ENCODE data around the gene C11orf71.

C11orf71 gene

DNA sequence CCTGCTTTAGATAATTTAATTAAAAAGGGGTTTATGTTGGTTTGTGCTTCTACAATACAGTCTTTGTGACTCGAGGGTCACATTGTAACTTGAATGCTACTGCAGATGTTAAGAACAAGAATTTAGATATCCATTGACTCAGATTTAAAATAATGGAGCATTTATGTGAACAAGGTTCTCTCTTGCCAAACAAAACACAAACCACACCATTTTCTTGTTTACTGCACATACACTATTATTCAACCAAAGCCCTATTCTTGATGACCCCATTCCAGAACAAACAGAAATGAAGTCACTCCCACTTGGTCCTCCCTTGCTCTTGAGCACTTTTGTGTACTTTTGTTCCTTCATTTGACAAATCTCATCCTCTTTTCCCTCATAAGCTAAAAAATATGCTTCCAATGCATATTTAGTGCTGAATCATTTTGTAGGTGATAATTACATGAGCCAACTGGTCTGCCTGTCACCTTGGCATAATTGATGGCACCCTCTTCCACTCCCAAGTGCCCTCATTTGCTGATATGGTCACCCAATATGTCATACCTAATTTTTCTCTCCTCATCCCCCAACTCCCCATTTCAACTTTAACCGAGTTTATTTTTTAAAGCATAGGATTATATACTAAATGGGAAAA lies 2.8 kb downstream of the C11orf71 start:
- no peaks in the 10 kb centered on the region for H3K9me3 ChIP-seq (replicated peaks; ENCODE audit: low read length)

GRCh38 chr11:114396916-114397315 lies 3.4 kb downstream of the C11orf71 start:
- Histone ChIP-seq H3K9ac (ENCODE audit: low read depth, low read length) (no peak overlapping the region), H3K4me3 (ENCODE audit: low read length) (no peak overlapping the region), H3K9me3 (replicated peaks; ENCODE audit: low read length) (no peaks in the 10 kb centered on the region), H3K4me1 (ENCODE audit: control insufficient read depth, insufficient read depth, low read length) (peaks cover 23% of the 10 kb centered on the region), H3K4me2 (ENCODE audit: low read length) (no peak overlapping the region), H3K27me3 (ENCODE audit: control insufficient read depth, insufficient read depth, low read length) (no peaks in the 10 kb centered on the region), H3K36me3 (ENCODE audit: insufficient read depth, low read length) (no peaks in the 10 kb centered on the region)

More for the DNA sequence above, 2.8 kb downstream of the C11orf71 start:
- H3K4me2 ChIP-seq (ENCODE audit: low read length), result no peak overlapping the region
- peaks cover 23% of the 10 kb centered on the region for H3K4me1 ChIP-seq (ENCODE audit: control insufficient read depth, insufficient read depth, low read length)
- no peak overlapping the region for H3K4me3 ChIP-seq (ENCODE audit: low read length)
- H3K36me3 ChIP-seq (ENCODE audit: insufficient read depth, low read length), result no peaks in the 10 kb centered on the region
- no peak overlapping the region for H3K9ac ChIP-seq (ENCODE audit: low read depth, low read length)
- H3K27me3 ChIP-seq (ENCODE audit: control insufficient read depth, insufficient read depth, low read length), result no peaks in the 10 kb centered on the region

- Histone ChIP-seq H3K27me3 (ENCODE audit: control insufficient read depth, insufficient read depth, low read length) (no peaks in the 10 kb centered on the region), H3K4me3 (ENCODE audit: low read length) (no peak overlapping the region), H3K4me2 (ENCODE audit: low read length) (no peak overlapping the region), H3K9me3 (replicated peaks; ENCODE audit: low read length) (no peaks in the 10 kb centered on the region), H3K9ac (ENCODE audit: low read depth, low read length) (no peak overlapping the region), H3K4me1 (ENCODE audit: control insufficient read depth, insufficient read depth, low read length) (peaks cover 23% of the 10 kb centered on the region), H3K36me3 (ENCODE audit: insufficient read depth, low read length) (no peaks in the 10 kb centered on the region)
Measured at GRCh38 chr11:114395736-114396135, 4.6 kb downstream of the C11orf71 start.

DNA sequence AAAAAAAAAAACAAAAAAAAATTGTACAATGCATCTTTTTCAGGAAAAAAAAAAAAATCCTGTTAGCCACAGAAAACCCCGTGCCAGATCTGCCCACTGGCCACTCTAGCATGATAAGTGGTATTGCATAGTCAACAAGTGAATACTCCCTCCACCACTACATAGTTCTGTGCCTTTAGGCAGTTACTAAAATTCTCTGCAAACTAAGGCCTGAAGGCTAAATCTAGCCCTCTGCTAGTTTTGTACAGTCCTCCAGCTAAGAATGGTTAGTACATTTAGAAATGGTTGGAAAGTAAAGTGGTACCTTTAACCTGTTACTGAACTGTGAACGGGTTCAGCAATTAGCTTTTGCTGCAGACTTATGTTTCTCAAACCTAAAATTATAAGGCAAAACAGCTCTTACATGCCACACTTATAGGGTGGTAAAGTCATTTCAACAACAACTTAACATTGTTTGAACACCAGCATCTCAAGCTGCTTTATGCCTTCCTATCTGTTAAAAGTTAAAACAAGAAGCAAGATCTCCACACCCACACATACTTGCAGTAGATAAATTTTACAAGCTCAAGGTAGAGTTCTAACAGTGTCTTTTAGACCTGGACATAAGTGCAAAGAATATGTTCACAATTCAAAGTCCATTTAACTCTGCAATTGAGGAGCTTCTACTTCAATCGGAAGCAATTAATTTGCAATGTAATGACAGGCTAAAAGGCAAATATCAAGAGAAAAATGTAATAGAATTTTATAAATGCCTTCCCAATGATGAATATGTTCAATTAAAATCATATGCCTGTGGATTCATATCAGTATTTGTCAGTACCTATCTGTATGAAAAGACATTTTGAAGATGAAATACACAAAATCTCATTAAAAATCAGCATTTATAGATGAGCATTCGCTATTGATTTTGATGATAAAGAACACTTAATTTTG lies 7.3 kb downstream of the C11orf71 start:
- Histone ChIP-seq H3K36me3 (ENCODE audit: insufficient read depth, low read length) (no peaks in the 10 kb centered on the region), H3K4me2 (ENCODE audit: low read length) (no peak overlapping the region)

GRCh38 chr11:114386545-114386944 lies 13.8 kb downstream of the C11orf71 start:
- Histone ChIP-seq H3K4me3 (ENCODE audit: low read length) (no peak overlapping the region), H3K9me3 (replicated peaks; ENCODE audit: low read length) (no peaks in the 10 kb centered on the region), H3K27me3 (ENCODE audit: control insufficient read depth, insufficient read depth, low read length) (no peaks in the 10 kb centered on the region), H3K4me2 (ENCODE audit: low read length) (no peak overlapping the region), H3K4me1 (ENCODE audit: control insufficient read depth, insufficient read depth, low read length) (no peaks in the 10 kb centered on the region), H3K36me3 (ENCODE audit: insufficient read depth, low read length) (no peaks in the 10 kb centered on the region), H3K9ac (ENCODE audit: low read depth, low read length) (no peak overlapping the region)

More for the DNA sequence above, 7.3 kb downstream of the C11orf71 start:
- no peaks in the 10 kb centered on the region for H3K9me3 ChIP-seq (replicated peaks; ENCODE audit: low read length)
- no peak overlapping the region for H3K9ac ChIP-seq (ENCODE audit: low read depth, low read length)
- no peak overlapping the region for H3K4me3 ChIP-seq (ENCODE audit: low read length)
- no peaks in the 10 kb centered on the region for H3K27me3 ChIP-seq (ENCODE audit: control insufficient read depth, insufficient read depth, low read length)
- peaks cover 7% of the 10 kb centered on the region for H3K4me1 ChIP-seq (ENCODE audit: control insufficient read depth, insufficient read depth, low read length)

DNA sequence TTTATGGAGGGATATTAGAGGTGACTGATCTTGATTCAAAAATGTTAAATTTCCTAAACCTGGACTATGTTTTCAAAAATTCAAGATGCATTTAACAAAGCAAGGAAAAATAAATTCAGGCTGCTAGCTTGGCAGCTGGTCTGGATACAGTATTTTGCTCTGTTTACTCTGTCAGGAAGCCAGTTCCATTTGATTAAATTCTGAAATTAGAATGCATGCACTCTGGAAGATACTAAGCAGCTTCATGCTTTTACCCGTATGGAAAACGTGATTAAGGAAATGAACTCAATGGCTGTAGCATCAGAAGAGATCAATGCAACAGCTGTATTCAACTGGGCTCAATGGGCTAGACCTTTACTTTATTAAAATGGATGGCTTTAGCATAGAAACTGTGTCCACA lies 14.2 kb downstream of the C11orf71 start:
- H3K4me3 ChIP-seq (ENCODE audit: low read length), result no peak overlapping the region
- no peaks in the 10 kb centered on the region for H3K27me3 ChIP-seq (ENCODE audit: control insufficient read depth, insufficient read depth, low read length)
- no peaks in the 10 kb centered on the region for H3K4me1 ChIP-seq (ENCODE audit: control insufficient read depth, insufficient read depth, low read length)
- H3K4me2 ChIP-seq (ENCODE audit: low read length), result no peak overlapping the region
- H3K9me3 ChIP-seq (replicated peaks; ENCODE audit: low read length), result no peaks in the 10 kb centered on the region
- no peak overlapping the region for H3K9ac ChIP-seq (ENCODE audit: low read depth, low read length)
- no peaks in the 10 kb centered on the region for H3K36me3 ChIP-seq (ENCODE audit: insufficient read depth, low read length)

DNA sequence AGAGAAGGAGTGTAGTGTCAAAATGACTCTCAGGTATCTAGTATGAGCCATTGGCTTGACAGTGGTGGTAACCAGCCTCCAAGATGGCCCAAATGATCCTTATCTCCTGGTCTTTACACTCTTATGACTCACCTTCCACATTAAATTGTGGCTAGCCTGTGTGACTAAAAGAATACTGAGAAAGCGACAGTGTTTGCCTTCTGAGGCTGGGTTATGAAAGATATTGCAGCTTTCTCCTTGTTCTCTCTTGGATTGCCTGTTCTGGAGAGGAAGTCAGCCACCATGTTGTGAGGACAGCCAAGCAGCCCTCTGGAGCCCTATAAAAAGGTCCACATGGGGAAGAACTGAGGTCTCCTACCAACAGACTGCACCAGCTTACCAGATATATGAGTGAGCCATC lies 15.8 kb downstream of the C11orf71 start:
- H3K4me1 ChIP-seq (ENCODE audit: control insufficient read depth, insufficient read depth, low read length), result no peaks in the 10 kb centered on the region
- no peak overlapping the region for H3K4me3 ChIP-seq (ENCODE audit: low read length)
- H3K9ac ChIP-seq (ENCODE audit: low read depth, low read length), result no peak overlapping the region
- no peaks in the 10 kb centered on the region for H3K9me3 ChIP-seq (replicated peaks; ENCODE audit: low read length)
- H3K4me2 ChIP-seq (ENCODE audit: low read length), result no peak overlapping the region
- H3K27me3 ChIP-seq (ENCODE audit: control insufficient read depth, insufficient read depth, low read length), result no peaks in the 10 kb centered on the region
- H3K36me3 ChIP-seq (ENCODE audit: insufficient read depth, low read length), result no peaks in the 10 kb centered on the region

- H3K4me2 ChIP-seq (ENCODE audit: low read length), result no peak overlapping the region
- H3K9me3 ChIP-seq (replicated peaks; ENCODE audit: low read length), result no peaks in the 10 kb centered on the region
- no peak overlapping the region for H3K4me3 ChIP-seq (ENCODE audit: low read length)
- H3K27me3 ChIP-seq (ENCODE audit: control insufficient read depth, insufficient read depth, low read length), result no peaks in the 10 kb centered on the region
- no peaks in the 10 kb centered on the region for H3K36me3 ChIP-seq (ENCODE audit: insufficient read depth, low read length)
- H3K9ac ChIP-seq (ENCODE audit: low read depth, low read length), result no peak overlapping the region
- peaks cover 12% of the 10 kb centered on the region for H3K4me1 ChIP-seq (ENCODE audit: control insufficient read depth, insufficient read depth, low read length)
Measured at GRCh38 chr11:114382509-114382908, 17.8 kb downstream of the C11orf71 start.

- H3K4me2 ChIP-seq (ENCODE audit: low read length), result no peak overlapping the region
- no peaks in the 10 kb centered on the region for H3K27me3 ChIP-seq (ENCODE audit: control insufficient read depth, insufficient read depth, low read length)
- H3K9me3 ChIP-seq (replicated peaks; ENCODE audit: low read length), result no peaks in the 10 kb centered on the region
- no peak overlapping the region for H3K4me3 ChIP-seq (ENCODE audit: low read length)
- no peak overlapping the region for H3K9ac ChIP-seq (ENCODE audit: low read depth, low read length)
- H3K36me3 ChIP-seq (ENCODE audit: insufficient read depth, low read length), result no peaks in the 10 kb centered on the region
- peaks cover 15% of the 10 kb centered on the region for H3K4me1 ChIP-seq (ENCODE audit: control insufficient read depth, insufficient read depth, low read length)
Measured at GRCh38 chr11:114379394-114380069, 20.8 kb downstream of the C11orf71 start.

- Histone ChIP-seq H3K4me1 (ENCODE audit: control insufficient read depth, insufficient read depth, low read length) (peaks cover 21% of the 10 kb centered on the region), H3K4me3 (ENCODE audit: low read length) (no peak overlapping the region), H3K9ac (ENCODE audit: low read depth, low read length) (no peak overlapping the region), H3K27me3 (ENCODE audit: control insufficient read depth, insufficient read depth, low read length) (no peaks in the 10 kb centered on the region), H3K9me3 (replicated peaks; ENCODE audit: low read length) (no peaks in the 10 kb centered on the region), H3K4me2 (ENCODE audit: low read length) (peak overlapping the region; percentile 14), H3K36me3 (ENCODE audit: insufficient read depth, low read length) (no peaks in the 10 kb centered on the region)
Measured at GRCh38 chr11:114377612-114378267, 22.6 kb downstream of the C11orf71 start.

DNA sequence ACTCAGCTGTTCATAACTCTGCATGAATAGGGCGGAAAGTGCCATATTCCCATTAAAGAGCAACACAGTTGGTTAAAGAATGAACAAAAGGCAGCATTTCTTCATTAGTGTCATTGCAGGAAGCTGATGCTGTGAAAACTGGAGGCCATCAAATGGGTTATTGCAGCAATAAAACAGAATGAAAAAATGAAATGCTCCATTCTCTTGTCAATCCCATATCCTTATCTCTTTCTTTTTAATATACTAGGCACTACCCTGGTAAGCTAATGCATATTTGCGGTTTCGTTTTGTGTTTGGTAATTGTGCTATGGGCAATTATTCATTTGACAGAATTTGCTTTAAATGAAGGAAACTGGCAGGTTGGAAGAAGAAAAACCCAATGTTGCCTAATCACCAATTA lies 25.3 kb downstream of the C11orf71 start:
- no peaks in the 10 kb centered on the region for H3K9me3 ChIP-seq (replicated peaks; ENCODE audit: low read length)
- no peaks in the 10 kb centered on the region for H3K27me3 ChIP-seq (ENCODE audit: control insufficient read depth, insufficient read depth, low read length)
- H3K4me1 ChIP-seq (ENCODE audit: control insufficient read depth, insufficient read depth, low read length), result peaks cover 21% of the 10 kb centered on the region
- no peak overlapping the region for H3K4me2 ChIP-seq (ENCODE audit: low read length)
- no peak overlapping the region for H3K9ac ChIP-seq (ENCODE audit: low read depth, low read length)
- no peak overlapping the region for H3K4me3 ChIP-seq (ENCODE audit: low read length)
- no peaks in the 10 kb centered on the region for H3K36me3 ChIP-seq (ENCODE audit: insufficient read depth, low read length)

All from skeletal muscle satellite cell (primary cell).